GM12865 (cell line): Measurements from ENCODE around the gene APOBEC3C.
"Not testable (repeated sequence)": the region's sequence is repeated elsewhere in the genome, so short reads cannot be mapped to it uniquely, and the experiment has no call there.

Source experiments
- DNase-seq: peaks from one replicate; pipeline ENCODE4 v3.0.0; 2010; ENCODE audit warnings: low read depth
- H3K4me3 ChIP-seq: 2 replicates; pipeline ENCODE4 v1.5.1; 2011; ENCODE audit warnings: mild to moderate bottlenecking, low read depth, low read length, control low read depth
- CTCF ChIP-seq: IDR thresholded peaks from 2 replicates; pipeline ENCODE4 v1.5.1; 2011; ENCODE audit warnings: low read length, control low read depth, low read depth, inconsistent platforms; ENCODE audit not compliant: insufficient read depth; ENCODE audit errors: missing control alignments

The APOBEC3C gene

GRCh38 chr22:38984224-38984623 lies 29.8 kb upstream of the APOBEC3C start:
- TF ChIP-seq CTCF, result no peak
- peak; percentile 48 for DNase-seq
- no peak overlapping the region for H3K4me3 ChIP-seq

DNA sequence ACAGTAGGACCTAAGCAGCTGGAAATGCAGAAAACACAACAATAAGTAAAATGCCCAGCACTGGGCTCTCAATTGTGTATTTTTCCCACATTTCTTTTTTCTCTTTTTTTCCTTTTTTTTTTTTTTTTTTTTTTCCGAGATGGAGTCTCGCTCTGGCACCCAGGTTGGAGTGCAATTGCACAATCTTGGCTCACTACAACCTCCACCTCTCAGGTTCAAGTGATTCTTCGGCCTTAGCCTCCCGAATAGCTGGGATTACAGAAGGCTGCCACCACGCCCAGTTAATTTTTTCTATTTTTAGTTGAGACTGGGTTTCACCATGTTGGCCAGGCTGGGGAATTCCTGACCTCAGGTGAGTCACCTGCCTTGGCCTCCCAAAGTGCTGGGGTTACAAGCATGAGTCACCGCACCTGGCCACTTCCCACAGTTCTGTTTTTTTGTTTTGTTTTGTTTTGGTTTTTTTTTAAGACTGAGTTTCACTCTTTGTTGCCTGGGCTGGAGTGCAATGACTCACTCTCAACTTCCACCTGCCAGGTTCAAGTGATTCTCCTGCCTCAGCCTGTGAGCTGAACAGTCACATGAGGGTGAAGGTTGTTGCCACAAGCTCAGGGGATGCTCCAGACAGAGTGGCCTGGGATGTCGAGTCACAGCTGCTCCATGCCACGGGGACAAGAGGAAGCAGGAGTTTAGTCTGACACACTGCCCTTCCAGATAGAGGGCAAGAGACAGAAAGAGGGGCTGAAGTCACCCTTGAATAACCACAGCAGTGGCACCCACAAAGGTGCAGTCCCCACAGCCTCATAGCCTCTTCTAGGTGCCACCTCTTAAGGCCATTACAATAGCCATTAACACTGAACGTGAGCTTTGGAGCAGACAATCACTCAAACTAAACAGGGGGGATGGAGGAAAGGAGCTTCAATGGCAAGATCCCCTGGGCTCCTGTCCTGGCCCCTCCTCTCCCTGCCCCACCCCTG lies 29.0 kb upstream of the APOBEC3C start:
- not testable (repeated sequence) for H3K4me3 ChIP-seq
- DNase-seq, result peak; percentile 95

- no peak overlapping the region for H3K4me3 ChIP-seq
- no peak for DNase-seq
- TF ChIP-seq CTCF, result no peak
Observed at GRCh38 chr22:38986629-38987028, 27.4 kb upstream of the APOBEC3C start.

DNA sequence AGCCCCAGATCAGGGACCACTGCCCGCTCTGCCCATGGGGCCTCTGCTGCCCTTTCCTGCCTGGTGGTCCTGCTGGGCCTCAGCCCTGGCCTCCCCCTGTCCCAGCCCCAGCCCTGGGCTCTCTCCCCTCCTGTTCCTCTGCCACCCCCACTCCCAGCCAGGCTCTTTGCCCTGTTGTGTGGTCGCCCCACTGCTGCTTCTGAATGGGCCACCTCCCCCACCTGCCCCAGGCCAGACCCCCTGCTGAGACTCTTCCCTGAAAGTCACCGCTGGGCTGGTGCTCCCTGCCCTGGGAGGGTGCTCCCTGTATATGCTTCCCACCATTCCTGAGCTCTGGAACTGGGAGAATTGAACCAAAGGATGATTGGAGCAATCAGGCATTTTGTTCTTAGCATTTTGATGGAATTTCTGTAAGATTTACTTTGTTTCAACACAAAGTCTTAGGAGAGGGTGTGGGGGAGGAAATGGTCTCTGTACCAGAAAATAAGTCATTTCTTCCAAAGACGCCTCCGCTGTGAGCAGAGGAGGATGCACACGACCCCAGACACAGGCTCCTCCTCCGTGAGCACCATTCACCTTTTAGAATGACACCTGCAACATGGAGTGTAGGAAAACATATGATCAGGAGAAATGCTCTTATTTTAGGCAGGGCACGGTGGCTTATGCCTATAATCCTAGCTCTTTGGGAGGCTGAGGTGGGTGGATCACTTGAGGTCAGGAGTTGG lies 26.7 kb upstream of the APOBEC3C start:
- no peak for DNase-seq
- no peak for TF ChIP-seq CTCF
- H3K4me3 ChIP-seq, result no peak overlapping the region

- no peak for DNase-seq
- no peak overlapping the region for H3K4me3 ChIP-seq
- TF ChIP-seq CTCF, result no peak
Observed at GRCh38 chr22:38989466-38989865, 24.6 kb upstream of the APOBEC3C start.

- DNase-seq, H3K4me3 ChIP-seq: not testable (repeated sequence)
Observed at GRCh38 chr22:38992871-38993371, 21.1 kb upstream of the APOBEC3C start.

DNA sequence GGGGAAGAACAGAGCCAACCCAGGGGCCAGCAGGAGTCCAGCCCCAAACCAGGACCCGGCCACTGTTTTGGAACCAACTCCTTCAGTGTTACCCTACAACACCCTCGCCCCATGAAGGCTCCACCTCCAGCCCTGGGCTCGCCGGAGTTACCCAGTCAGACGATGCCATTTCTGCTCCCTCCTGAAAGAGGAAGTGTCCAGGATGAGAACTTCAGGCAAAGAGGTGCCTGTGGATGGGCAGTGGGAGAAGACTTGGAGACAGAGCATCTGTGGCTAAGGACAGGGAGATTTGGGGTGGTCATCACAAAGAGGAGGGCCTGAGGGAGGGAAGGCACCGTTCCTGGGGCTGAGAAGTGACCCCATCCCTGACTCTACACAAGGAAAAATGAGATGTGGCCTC lies 18.0 kb upstream of the APOBEC3C start:
- H3K4me3 ChIP-seq, result no peak overlapping the region
- DNase-seq, result no peak
- no peak for TF ChIP-seq CTCF

DNA sequence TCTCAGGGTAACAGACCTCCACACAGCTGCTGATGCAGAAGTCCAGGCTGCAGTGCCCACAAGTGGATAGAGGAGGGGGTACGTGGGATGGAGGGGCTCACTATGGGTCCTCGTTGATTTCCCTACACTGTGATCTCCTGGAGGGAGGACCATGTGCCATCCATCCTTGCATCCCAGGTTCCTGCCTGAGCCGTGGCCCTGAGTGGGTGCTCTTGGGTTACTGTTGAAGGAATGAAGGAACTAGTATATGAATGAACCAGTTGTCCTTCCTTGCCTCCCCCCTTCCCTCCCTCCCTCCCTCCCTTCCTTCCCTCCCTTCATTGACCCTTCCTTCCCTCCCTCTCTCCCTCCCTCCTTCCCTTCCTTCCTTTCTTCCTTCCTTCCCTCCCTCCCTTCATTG lies 16.5 kb upstream of the APOBEC3C start:
- no peak for TF ChIP-seq CTCF
- H3K4me3 ChIP-seq, result no peak overlapping the region
- DNase-seq, result no peak
